ENCODE data around the gene TIMM13. TPM values are rescaled to one million over a fixed set of nuclear protein-coding genes. Genes with fewer than 3 reads are reported as not detected.

The TIMM13 gene
- polyA plus RNA-seq, 3 donors: 17.3 to 89.3 (median 72.4) TPM

DNA sequence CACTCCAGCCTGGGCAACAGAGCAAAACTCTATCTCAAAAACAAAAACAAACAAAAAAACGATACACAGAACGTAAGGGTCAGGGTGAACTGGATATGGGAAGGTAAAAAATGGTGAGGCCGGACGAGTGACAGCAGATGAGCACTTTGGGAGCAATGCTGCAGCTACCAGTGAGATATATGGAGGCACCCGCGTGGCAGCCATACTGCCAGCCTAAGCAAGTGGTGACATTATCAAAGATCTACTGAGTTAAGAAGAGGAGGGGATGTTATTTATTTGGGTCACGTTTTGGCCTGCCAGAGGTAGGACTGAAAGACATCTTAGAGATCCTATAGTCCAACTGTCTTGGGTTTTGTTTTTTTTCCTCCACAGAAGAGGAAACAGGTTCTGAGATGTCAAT, 14.2 kb downstream of the TIMM13 start:
- TF ChIP-seq, protein P1, sequence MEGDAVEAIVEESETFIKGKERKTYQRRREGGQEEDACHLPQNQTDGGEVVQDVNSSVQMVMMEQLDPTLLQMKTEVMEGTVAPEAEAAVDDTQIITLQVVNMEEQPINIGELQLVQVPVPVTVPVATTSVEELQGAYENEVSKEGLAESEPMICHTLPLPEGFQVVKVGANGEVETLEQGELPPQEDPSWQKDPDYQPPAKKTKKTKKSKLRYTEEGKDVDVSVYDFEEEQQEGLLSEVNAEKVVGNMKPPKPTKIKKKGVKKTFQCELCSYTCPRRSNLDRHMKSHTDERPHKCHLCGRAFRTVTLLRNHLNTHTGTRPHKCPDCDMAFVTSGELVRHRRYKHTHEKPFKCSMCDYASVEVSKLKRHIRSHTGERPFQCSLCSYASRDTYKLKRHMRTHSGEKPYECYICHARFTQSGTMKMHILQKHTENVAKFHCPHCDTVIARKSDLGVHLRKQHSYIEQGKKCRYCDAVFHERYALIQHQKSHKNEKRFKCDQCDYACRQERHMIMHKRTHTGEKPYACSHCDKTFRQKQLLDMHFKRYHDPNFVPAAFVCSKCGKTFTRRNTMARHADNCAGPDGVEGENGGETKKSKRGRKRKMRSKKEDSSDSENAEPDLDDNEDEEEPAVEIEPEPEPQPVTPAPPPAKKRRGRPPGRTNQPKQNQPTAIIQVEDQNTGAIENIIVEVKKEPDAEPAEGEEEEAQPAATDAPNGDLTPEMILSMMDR (IDR thresholded peaks at IDR 0.05): no peak
- Histone ChIP-seq H2AFZ (ENCODE audit: insufficient read depth, low read depth, low read length, poor library complexity, severe bottlenecking) (no peak overlapping the region), H4K20me1 (ENCODE audit: insufficient read depth, low read length) (no peaks in the 10 kb centered on the region), H3K4me2 (replicated peaks; ENCODE audit: extremely low read depth, low read length, poor library complexity, severe bottlenecking) (no peak overlapping the region), H3K27ac (ENCODE audit: low read depth in 1 of 2, low read length in 2 of 2) (no peak overlapping the region), H3K79me2 (ENCODE audit: insufficient read depth, low read length) (no peaks in the 10 kb centered on the region), H3K9ac (ENCODE audit: insufficient read depth, low read length, poor library complexity, severe bottlenecking) (no peak overlapping the region), H3K4me1 (ENCODE audit: control insufficient read depth in 1 of 2, insufficient read depth in 2 of 2, low read length in 2 of 2) (peaks cover 3 to 4% of the 10 kb centered on the region in 2 donors), H3K4me3 (replicated peaks in 1 of 3; ENCODE audit: low read depth in 2 of 3, low read length in 3 of 3) (no peak overlapping the region), H3K27me3 (ENCODE audit: control insufficient read depth in 2 of 2, insufficient read depth in 2 of 2, low read length in 2 of 2) (no peaks in the 10 kb centered on the region), H3K36me3 (replicated peaks in 1 of 2; ENCODE audit: control insufficient read depth in 1 of 2, insufficient read depth in 2 of 2, low read length in 2 of 2) (peaks cover 0 to 2% of the 10 kb centered on the region in 2 donors), H3K9me3 (replicated peaks in 1 of 2; ENCODE audit: control insufficient read depth in 1 of 2, insufficient read depth in 1 of 2, low read length in 2 of 2) (peaks cover 0 to 9% of the 10 kb centered on the region in 2 donors)
- intact Hi-C loops (cut with micrococcal nuclease): no loop called here
- peaks cover 10% of the 10 kb centered on the region for H3K4me1 Mint-ChIP-seq
- 92% methylated on average over 6 of the region's 7 CpGs for WGBS (ENCODE audit: insufficient coverage)
- H3K9me3 Mint-ChIP-seq: peaks cover 4 to 14% (median 6%) of the 10 kb centered on the region in 7 donors
- peak overlapping the region in 2 of 7 donors; percentile 41 to 53 for H3K27ac Mint-ChIP-seq
- H3K36me3 Mint-ChIP-seq: peaks cover 5 to 6% of the 10 kb centered on the region in 2 donors
- DNase-seq: no peak
- peaks cover 3 to 9% (median 3%) of the 10 kb centered on the region in 3 donors for H3K27me3 Mint-ChIP-seq (ENCODE audit: low read depth in 3 of 3)
- H3K4me3 Mint-ChIP-seq: no peak overlapping the region

DNA sequence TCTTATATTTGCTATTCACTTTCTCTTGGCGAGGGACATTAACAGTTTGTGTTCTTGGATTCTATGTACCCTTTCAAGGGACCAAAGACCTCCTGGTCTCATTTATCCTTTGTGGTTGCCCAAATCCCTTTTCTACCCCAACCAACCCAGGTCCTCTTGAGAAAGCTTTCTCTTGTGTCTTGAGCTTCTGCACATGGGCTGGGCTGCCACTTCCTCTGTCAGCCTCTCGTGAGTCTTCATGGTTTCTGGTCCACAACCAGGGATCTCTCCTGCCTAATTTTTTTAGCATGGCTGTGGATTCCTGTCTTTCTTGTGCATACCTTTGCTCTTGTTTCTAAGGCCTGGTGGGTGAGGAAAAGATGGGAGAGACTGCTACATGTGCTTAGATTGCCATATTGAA, 14.9 kb downstream of the TIMM13 start:
- Histone ChIP-seq H4K20me1 (ENCODE audit: insufficient read depth, low read length) (no peaks in the 10 kb centered on the region), H3K27ac (ENCODE audit: low read depth in 1 of 2, low read length in 2 of 2) (no peak overlapping the region), H3K4me1 (ENCODE audit: control insufficient read depth in 1 of 2, insufficient read depth in 2 of 2, low read length in 2 of 2) (peaks cover 3 to 4% of the 10 kb centered on the region in 2 donors), H3K27me3 (ENCODE audit: control insufficient read depth in 2 of 2, insufficient read depth in 2 of 2, low read length in 2 of 2) (no peaks in the 10 kb centered on the region), H3K79me2 (ENCODE audit: insufficient read depth, low read length) (no peaks in the 10 kb centered on the region), H3K9me3 (replicated peaks in 1 of 2; ENCODE audit: control insufficient read depth in 1 of 2, insufficient read depth in 1 of 2, low read length in 2 of 2) (peaks cover 0 to 9% of the 10 kb centered on the region in 2 donors), H3K4me3 (replicated peaks in 1 of 3; ENCODE audit: low read depth in 2 of 3, low read length in 3 of 3) (no peak overlapping the region), H2AFZ (ENCODE audit: insufficient read depth, low read depth, low read length, poor library complexity, severe bottlenecking) (no peak overlapping the region), H3K9ac (ENCODE audit: insufficient read depth, low read length, poor library complexity, severe bottlenecking) (no peak overlapping the region), H3K36me3 (replicated peaks in 1 of 2; ENCODE audit: control insufficient read depth in 1 of 2, insufficient read depth in 2 of 2, low read length in 2 of 2) (no peaks in the 10 kb centered on the region), H3K4me2 (replicated peaks; ENCODE audit: extremely low read depth, low read length, poor library complexity, severe bottlenecking) (no peak overlapping the region)
- Mint-ChIP-seq H3K9me3 (peaks cover 0 to 11% (median 6%) of the 10 kb centered on the region in 7 donors), H3K36me3 (peaks cover 0 to under 1% of the 10 kb centered on the region in 2 donors), H3K27me3 (ENCODE audit: low read depth in 3 of 3) (peaks cover 3 to 9% (median 3%) of the 10 kb centered on the region in 3 donors), H3K4me1 (peaks cover 10% of the 10 kb centered on the region), H3K27ac (no peak overlapping the region), H3K4me3 (no peak overlapping the region)
- intact Hi-C loops (cut with micrococcal nuclease): no loop called here
- 100% methylated on average over 1 of the region's 2 CpGs for WGBS (ENCODE audit: insufficient coverage)
- DNase-seq: no peak
- TF ChIP-seq, protein P1 (IDR thresholded peaks at IDR 0.05): no peak

Measured in CD14-positive monocyte (primary cell).